CD4-positive, alpha-beta T cell treated with Interleukin-6 at 100 ng/mL for 8 hours (primary cell): ENCODE results near the gene FSTL5.

ENCODE experiments used
- DNase-seq: peaks from one replicate; pipeline ENCODE4 v3.0.0-alpha.2; 2020; ENCODE audit warnings: mixed read lengths, low spot score

FSTL5 gene

DNA sequence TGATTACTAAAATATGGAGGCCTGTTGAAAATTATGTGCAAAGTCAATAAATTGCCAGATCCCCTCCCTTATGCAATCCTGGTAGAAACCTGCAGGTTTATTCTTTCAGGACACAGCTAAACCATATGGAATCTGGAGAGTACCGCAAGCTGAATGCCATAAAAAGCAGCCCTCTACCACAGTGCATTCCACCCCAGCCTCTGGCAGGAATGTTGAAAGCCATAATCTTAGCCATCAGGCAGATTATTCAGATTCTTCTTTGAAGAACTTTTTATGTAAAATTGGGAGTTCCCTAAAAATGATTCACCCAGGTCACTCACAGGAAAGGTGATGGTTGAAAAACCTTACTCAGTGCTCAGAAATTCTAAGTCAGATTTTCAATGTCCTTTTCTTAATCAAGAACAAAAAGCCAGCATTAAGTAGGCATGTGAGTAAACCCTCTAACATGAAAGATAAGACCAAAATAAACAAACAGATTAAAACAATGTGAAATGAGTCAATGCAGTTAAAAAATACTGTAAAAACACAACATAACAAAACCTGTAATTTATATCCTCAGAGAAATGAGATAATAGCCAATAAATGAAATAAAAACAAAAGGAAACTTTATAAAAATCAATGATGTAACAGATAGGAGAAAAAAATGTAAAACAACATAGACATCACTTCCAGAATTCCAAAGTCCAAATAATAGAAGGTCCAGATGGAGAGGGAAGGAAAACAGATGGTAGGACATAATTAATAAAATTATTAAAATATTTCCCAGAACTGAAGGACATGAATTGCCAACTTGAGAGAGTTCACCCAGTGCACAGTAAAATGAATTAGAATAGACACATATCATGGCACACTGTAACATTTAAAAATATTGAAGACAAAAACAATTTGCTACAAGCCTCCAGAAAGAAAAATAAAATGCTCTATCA, 226.9 kb downstream of the FSTL5 start:
- no peak for DNase-seq

DNA sequence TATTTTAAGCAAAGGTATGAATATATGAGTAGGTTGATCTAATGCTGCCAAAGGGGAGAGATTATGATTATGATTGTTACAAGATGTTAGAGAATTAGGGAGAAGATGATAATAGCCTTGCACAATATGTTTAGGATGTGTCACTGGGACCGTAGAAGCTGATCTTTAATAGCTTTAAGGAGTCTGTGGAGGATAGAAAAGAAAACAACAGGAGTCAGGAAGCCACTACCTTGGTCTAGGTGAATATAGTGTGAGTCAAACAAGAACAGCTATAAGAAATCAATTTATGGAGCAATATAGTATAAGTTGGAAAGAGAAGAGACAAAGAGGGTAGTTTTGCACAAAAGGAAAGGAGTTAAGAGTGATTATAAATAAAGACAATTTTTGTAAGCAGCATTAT, 232.7 kb downstream of the FSTL5 start:
- DNase-seq, result no peak

DNA sequence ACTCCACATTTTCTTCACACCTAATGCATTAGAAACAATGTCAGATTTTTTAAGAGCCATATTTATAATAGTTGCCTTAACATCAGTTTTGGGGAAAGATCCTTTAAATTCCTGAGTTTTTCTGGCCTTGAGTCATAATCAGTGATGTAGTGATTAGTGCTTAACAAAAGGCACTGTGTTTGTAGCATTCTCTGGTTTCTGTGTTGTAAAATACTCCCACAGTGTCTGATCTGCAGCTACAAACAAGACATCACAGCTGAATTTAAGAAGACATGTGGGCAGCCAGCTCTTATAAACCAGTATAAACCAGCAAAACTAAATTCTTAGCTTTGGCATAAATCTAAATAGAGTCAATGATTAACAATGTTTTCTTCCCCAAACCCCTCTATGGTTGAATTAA, 233.8 kb downstream of the FSTL5 start:
- DNase-seq, result no peak

DNA sequence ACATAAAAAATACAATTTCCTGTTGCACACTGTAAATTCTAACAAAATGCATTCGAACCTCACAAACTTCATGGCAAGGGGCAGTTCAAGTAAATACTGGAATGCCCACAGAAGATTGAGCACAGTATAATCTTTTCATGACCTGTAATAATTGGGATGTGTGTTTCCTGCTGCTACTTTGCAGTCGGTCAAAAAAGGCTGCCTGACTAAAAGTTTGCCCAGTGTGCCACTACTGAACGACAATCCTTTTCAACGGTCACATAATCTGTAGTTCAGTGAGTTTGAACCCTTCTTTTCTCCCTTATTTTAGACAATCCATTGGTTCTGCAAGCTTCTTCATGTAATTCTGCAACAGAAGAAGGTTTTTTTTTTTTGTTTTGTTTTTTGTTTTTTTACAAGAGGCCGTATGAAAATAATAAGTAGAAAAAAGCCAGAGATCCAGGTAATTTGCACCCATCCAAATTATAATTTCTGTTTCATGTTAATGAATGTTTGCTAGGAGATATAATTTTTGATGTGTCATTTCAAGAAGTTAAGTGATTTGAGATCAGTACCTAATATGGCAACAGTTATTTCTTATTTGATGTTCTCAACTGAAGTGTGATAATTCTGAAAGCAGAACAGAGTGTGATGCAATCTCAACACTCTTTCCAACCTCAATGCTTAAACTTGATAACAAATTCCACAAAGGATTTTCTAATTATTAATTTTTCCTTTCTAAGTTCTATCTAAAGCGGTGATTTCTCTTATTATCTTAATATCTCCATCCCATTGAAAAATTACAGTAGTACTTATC, 237.6 kb downstream of the FSTL5 start:
- no peak for DNase-seq

DNA sequence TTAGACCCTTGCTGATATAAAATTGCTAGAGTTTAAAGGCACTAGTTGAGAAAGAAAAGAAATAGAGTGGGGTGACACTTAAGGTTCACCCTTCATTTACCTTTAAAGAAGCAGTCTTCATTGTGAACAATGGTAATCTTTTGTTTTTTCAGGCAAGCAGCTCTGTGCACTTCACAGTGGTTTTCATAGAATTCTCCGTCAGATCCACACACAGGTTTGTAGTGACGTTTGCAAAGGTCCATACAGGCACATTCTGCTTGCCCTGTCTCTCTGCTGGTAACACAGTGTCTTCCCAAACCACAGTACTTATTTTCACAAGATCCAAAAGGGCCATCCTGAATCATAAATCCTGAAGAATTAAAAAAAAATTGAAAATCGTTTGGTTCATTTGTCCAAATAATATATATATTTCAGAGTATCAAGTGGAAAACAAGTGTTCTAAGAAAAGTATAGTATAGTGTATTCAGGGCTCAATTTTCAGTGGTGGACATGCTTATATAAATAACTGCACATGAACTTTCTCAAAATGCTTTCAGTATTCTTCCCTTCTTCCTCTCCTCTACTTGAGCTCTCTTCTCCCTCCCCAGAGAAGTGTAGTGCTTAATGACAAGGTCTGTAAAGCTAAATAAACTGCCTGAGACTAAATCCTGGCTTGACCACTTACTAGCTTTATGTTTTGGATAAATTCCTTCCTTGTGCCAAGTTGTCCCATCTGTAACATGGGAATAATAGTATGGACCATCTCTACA, 243.3 kb downstream of the FSTL5 start:
- no peak for DNase-seq

DNA sequence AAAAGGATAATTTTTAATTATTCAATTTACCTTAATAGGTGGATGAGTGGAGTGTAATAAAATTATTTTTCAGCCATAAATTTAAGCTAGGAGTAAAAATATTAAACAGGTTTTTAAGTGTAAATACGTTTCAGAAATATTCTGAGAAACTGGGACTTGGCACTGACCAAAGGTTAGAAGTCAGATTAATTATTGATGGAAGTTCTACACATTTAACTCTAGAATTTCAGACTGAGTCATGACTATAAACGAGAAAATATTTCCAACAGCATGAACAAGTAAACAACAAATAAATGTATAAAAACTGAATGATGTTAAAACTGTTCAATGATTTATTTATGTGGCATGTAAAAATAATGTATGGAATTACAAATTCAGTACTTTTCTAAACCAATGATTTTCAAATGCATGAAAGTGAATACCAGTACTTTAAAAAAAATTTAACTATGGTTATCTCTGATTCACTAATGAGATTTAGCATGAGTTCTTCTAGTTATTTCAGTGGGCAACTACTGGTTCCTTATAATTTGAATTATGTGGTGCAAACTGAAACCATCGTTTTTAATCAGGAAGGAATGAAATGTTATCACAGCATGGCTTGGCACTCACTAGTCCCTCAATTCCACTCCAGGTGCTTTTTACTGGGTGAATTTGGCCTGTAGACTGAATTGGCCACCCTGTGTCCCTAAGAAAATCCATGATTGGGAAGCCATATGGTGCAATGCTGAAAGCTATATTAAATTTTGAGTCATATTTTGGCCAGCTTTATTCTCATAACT, 244.2 kb downstream of the FSTL5 start:
- no peak for DNase-seq

DNA sequence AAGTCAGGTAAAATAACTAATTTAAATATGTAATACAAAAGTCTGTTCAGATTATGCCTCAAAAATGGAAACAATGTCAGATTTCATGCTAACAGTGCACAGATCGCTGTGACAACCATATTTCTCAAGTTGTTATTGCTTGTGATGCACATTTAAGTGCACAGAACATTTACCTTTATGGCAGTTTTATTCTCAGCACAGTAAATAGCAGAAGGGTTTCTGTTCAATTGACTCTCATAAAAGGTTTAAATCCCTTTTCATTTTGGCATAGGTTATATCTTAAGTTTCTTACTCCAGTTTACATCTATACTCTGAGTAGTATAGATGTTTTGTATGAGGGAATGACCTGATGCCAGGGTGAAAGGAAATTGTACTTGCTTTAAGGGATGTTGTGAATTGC, 247.8 kb downstream of the FSTL5 start:
- no peak for DNase-seq

DNA sequence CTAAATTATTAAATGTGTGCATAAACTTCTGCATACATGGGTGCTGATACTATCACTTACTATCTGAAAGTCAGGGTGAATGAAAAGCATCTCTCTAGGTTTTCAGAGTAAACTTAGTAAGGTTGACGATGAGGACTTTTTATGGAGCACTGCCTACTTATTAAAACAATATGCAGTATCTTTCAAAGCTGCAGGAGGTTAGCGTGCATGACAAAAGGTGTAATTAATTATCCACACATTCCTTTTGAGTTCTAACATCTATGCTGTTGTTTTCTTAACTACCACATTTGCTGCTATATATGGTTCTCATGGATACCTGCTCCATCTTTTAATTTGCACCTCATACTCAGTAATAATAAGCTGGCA, 256.2 kb downstream of the FSTL5 start:
- no peak for DNase-seq

DNA sequence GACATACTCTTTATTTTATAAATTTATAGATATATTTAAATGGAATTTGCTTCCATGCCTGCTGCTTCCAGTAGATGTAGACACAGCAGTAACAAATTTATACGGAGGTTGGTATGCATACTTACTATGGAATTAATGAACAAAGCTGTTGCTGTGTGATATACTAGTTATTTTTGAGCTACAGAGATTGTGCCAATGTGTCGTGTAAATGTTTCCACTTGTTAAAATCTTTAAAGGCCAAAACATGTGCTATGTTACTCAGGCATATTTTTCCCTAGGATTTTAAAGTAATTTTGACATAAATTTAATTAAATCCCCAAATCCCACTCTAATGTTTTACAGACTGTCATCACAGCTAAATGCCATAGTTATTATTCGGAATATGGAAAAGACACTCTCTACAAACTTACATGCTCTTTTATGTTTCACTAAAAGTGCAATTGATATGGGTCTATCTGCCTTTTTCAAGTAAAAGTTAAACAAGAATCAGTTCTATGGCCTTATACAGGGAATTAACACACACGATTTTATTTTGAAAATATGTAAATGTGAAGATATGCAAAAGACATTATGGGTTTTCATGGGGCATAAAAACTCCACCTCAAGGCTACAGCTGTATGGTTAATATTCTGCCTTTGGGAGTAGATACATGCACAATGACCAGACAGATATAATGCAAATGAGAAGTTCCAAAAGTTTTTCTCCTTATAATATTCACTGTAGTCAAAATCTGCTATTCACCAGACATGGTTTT, 256.8 kb downstream of the FSTL5 start:
- no peak for DNase-seq

DNA sequence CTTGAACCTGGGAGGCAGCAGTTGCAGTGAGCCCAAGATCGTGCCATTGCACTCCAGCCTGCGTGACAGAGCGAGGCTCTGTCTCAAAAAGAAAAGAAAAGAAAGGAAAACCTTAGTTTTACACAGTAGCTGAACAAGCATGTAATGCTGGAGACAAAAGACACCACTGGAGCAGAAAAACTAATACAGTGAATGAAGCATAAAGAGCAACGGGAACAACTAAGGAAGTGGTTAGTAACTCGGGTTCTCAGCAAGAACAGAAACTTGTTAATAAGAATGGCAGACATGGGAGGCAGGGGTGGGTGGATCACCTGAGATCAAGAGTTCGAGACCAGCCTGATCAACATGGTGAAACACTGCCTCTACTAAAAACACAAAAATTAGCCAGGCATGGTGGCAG, 263.7 kb downstream of the FSTL5 start:
- no peak for DNase-seq

DNA sequence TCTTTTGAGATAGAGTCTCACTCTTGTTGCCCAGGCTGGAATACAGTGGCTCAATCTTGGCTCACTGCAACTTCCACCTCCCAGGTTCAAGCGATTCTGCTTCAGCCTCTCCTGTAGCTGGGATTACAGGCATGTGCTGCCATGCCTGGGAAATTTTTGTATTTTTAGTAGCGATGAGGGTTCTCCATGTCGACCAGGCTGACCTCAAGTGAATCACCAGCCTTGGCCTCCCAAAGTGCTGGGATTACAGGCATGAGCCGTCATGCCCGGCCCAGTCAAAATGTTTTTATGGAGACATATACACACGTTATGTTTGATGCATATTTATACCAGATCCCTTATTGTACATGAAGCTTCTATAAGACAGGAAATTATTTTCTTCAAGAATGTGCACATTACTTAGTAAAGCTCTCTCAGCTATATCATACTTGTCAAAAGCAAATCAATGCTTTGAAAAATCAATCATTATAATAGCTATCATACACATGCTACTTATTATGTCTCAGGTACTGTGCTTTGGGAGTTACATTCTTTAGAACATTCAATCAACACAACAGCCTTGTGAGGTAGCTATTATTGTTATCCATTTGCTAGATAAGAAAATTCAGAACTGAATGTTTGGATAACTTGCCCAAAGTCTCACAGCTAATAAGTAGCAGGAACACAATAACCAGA, 269.2 kb downstream of the FSTL5 start:
- DNase-seq, result no peak

DNA sequence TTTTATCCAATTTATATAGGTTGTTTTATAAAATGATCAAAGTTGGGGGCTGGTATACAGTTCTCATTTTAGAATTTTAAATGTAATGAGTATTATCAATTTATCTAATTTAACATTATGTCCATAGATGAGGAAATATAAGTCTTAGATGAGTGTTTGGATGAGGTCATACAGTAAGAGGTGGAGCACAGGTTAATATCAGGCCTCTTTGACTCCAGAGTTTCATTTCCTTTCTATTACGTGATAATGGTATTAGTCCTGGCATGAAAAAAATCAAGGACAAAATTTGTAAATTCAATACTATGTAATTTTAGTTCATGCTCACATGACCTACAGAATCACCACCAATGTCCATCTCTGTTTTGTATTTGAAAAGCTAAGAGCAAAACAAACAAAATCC, 269.8 kb downstream of the FSTL5 start:
- DNase-seq, result no peak

DNA sequence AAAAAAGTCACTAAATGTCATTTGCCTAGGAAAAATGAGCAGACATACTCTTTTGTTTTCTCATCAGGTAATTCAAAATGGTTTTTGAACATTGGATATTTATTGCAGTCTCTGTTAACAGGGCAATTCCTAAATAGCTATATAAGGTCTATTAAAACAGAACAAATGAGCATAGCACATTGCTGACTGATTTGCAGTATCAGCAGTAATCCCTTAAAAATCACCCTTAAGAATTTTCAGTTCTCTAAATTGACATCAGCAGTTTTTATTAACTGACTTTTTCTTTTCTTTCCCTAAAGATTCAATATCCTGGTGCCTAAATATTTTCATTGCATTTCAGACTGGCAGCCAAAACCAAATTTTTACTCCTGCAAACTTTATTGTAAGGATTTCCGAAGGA, 270.2 kb downstream of the FSTL5 start:
- no peak for DNase-seq

DNA sequence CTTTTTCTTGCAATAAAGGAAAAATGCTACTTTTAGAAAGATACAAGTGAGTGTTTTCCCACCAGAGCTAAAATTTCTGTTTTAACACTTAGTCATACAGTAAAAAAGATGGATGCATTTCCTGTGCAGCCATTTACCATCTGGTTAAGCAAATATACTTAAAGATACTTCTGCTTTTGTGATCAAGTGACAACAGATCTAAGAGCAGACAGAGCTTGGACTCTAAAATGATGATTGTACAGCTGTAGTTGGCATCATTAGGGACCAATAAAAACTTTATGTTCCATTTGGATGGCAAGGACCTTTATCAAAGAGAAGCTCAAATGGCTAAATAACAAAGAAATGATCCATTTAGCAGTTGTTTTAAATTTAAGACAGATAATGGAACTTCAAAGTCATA, 270.8 kb downstream of the FSTL5 start:
- no peak for DNase-seq

DNA sequence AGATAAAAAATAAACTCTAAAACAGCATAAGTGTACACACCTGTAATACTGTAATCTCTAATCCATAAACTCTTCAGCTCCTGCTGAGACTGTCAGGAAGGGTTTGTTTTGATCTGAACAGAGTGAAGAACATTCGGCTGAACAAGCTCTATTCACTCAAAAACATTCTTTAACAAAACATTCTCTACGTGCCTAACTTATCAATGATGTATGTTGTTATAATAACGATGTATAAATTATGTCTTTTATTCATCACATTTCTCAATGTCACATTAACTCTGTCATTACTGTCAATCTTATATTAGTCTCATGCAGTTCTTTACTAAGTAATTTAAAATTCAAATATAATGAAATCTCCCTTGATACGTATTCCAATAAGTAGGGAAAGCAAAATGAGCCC, 280.6 kb downstream of the FSTL5 start:
- no peak for DNase-seq

DNA sequence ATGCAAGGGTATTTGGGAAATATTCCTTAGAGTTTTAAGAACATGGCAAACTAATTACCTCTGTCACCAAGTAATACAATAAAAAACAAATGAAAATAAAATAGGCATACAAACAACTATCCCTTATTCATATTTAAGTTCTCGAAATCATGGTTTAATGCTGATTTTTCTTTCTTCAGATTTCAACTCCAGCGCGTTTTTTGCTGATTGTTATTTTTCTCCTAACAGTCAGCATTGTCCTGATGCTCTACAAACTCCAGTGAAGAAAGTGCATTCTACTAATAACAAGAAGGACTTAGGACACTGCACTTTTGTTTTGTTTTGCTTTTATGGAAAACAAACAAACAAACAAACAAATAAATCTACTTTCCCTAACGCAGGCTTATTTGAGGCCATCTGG, 282.4 kb downstream of the FSTL5 start:
- no peak for DNase-seq

DNA sequence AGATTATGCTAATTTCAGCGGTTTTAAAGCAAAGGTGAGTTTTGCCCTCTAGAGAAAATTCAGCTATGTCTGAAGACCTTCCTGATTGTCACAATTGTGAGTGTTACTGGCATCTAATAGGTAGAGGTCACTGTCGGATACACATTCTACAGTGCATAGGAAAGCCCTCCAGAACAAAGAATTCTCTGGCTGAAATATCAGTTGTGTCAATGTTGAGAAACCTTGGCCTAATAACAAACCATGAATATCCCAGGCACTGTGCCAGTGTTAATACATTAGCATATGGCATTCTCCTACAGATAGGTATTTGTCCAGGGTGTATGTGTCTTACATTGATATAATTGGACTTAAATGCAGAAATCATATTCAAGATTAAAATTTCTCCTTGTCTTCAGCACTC, 294.3 kb downstream of the FSTL5 start:
- no peak for DNase-seq

DNA sequence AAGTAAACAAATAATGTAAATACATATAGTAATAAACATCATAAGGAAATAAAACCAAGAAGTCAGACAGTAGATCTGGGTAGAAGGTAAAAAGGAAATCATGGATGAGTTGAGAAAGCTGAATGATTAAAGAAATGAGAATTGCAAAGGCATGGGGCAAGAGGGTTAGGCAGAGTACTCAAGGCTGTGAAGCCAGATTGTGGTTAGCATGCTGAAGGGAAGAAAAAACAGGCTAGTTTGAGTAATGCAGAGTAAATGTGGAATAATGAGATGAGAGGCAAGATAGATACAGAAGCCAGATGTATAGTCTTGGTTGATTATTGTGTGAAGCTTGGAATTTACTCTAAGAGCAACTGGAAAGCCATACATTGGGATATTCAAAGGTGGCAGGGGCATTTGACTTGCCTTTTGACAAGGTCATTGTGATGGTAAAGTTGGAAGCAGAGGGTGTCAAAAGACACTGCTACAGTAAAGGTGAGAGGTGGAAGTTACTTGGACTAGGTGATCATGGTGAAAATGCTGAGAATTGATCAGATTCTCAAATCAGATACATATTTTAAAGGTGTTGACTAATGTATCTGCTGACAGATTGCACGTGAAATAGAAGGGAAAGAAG, 307.0 kb downstream of the FSTL5 start:
- DNase-seq, result no peak

DNA sequence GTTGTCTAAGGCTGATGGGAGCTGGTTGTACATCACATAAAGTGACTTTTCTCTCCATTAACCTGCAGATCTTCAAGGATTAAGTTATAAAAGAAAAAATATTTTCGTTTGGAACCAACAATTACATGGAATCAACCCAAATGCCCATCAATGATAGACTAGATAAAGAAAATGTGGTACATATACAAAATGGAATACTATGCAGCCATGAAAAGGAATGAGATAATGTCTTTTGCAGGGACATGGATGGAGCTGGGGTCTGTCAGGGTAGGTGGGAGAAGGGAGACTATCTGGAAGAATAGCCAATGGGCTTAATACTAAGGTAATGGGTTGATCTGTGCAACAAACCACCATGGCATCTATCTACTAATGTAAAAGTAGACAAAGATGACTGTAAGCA, 313.2 kb downstream of the FSTL5 start:
- DNase-seq, result no peak

DNA sequence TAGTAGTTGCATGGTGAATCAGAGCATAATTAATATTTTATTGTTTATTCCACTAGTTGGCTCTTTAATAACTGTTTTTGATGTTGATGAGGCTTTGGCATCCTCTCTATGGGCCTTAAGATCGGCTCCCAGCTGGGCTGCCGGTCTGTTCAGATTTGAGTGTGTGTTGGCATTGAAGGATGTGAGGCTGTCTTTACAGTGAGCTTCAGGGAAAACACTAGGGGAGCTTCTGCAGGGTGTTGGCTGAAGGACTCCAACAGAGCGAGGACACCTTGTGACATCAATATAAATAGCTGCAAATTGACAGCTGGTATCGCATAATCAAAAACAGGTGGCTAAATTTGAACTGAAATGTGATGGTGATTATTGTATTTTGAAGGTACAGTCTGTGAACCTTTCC, 322.0 kb downstream of the FSTL5 start:
- no peak for DNase-seq
